H1 (cell line): Measurements from ENCODE around the gene BRICD5. TPM values are rescaled to one million over a fixed set of nuclear protein-coding genes. Genes with fewer than 3 reads are reported as not detected.

Source experiments
- CTCF ChIA-PET: fragments of 300-600 bp; sonication (Branson Sonifier 250); formaldehyde crosslinking; loops from one replicate; lab custom pipeline; 2021; ENCODE audit not compliant: partially characterized antibody; lab: Charles Lee
- POLR2A ChIA-PET: fragments of 300-600 bp; sonication (Branson Sonifier 250); formaldehyde crosslinking; loops from one replicate; lab custom pipeline; 2021; ENCODE audit warnings: inconsistent platforms; ENCODE audit not compliant: partially characterized antibody; lab: Charles Lee
- DNase-seq, 2 experiments: peaks; one replicate each; pipeline versions ENCODE4 v3.0.0 to v3.0.0-alpha.2; 2010 to 2022; ENCODE audit warnings: low spot score in 2 of 2, low read depth in 1 of 2, mixed read lengths in 1 of 2
- FAIRE-seq: peaks from 2 replicates; lab custom pipeline; 2011; peaks lifted over from hg19 to GRCh38; lab: Jason Lieb, UNC
- H2AFZ ChIP-seq: 2 replicates; pipeline ENCODE4 v1.8.1; 2012; ENCODE audit warnings: low read length, inconsistent platforms
- H2AK5ac ChIP-seq: 2 replicates; pipeline ENCODE4 v1.6.1; 2013; ENCODE audit warnings: low read depth, low read length
- H2BK120ac ChIP-seq: replicated peaks from 2 replicates; pipeline ENCODE3; 2013; ENCODE audit warnings: low read depth, low read length, inconsistent platforms
- H2BK12ac ChIP-seq: 2 replicates; pipeline ENCODE4 v1.6.1; 2013; ENCODE audit warnings: low read depth, low read length
- H2BK15ac ChIP-seq: 2 replicates; pipeline ENCODE4 v1.6.1; 2013; ENCODE audit warnings: low read length
- H2BK20ac ChIP-seq: 2 replicates; pipeline ENCODE4 v1.6.1; 2013; ENCODE audit warnings: low read length
- H2BK5ac ChIP-seq: 2 replicates; pipeline ENCODE4 v1.6.1; 2013; ENCODE audit warnings: low read depth, low read length
- H3K14ac ChIP-seq: 2 replicates; pipeline ENCODE4 v1.6.1; 2013; ENCODE audit warnings: inconsistent platforms; ENCODE audit not compliant: insufficient read length
- H3K18ac ChIP-seq: 2 replicates; pipeline ENCODE4 v1.6.1; 2013; ENCODE audit warnings: low read length; ENCODE audit errors: extremely low read depth
- H3K23ac ChIP-seq: 2 replicates; pipeline ENCODE4 v1.6.1; 2013; ENCODE audit warnings: inconsistent platforms; ENCODE audit not compliant: insufficient read length
- H3K23me2 ChIP-seq: 2 replicates; pipeline ENCODE4 v1.6.1; 2013; ENCODE audit warnings: low read depth, low read length
- H3K27ac ChIP-seq: 2 replicates; pipeline ENCODE4 v1.6.1; 2011; ENCODE audit warnings: low read depth, low read length, inconsistent platforms
- H3K27me3 ChIP-seq, 4 experiments: replicated peaks in 1 of 4; 1 replicate in 1 of 4; 2 replicates in 3 of 4; pipeline versions ENCODE4 v1.6.1 to v1.8.1; 2011 to 2013; ENCODE audit warnings: low read length in 3 of 4, mild to moderate bottlenecking in 3 of 4, inconsistent platforms in 2 of 4, mixed read lengths in 2 of 4, moderate library complexity in 1 of 4; ENCODE audit not compliant: control insufficient read depth in 3 of 4, insufficient read depth in 3 of 4; ENCODE audit errors: extremely low read depth in 1 of 4
- H3K36me3 ChIP-seq, 4 experiments: 2 replicates each; pipeline versions ENCODE4 v1.6.1 to v1.8.1; 2011 to 2013; ENCODE audit warnings: mild to moderate bottlenecking in 4 of 4, low read length in 3 of 4, moderate library complexity in 2 of 4, control low read depth in 1 of 4, inconsistent platforms in 1 of 4; ENCODE audit not compliant: insufficient read depth in 4 of 4, control insufficient read depth in 2 of 4
- H3K4ac ChIP-seq: replicated peaks from 2 replicates; pipeline ENCODE3; 2013; ENCODE audit warnings: low read length, low read depth, mixed read lengths, inconsistent platforms; ENCODE audit not compliant: insufficient read length
- H3K4me1 ChIP-seq, 4 experiments: replicated peaks in 1 of 4; 1 replicate in 1 of 4; 2 replicates in 3 of 4; pipeline versions ENCODE4 v1.6.1 to v1.8.1; 2011 to 2013; ENCODE audit warnings: low read length in 3 of 4, inconsistent platforms in 2 of 4, mixed read lengths in 1 of 4; ENCODE audit not compliant: insufficient read depth in 4 of 4, control insufficient read depth in 3 of 4
- H3K4me2 ChIP-seq, 2 experiments: 2 replicates each; pipeline versions ENCODE4 v1.6.1 to v1.8.1; 2011 to 2013; ENCODE audit warnings: low read depth in 2 of 2, low read length in 2 of 2, control low read depth in 1 of 2, inconsistent platforms in 1 of 2, mild to moderate bottlenecking in 1 of 2; ENCODE audit not compliant: insufficient read depth in 1 of 2
- H3K4me3 ChIP-seq, 4 experiments: fragments of 200-600, 300-600 bp in 1 of 4; sonication (generic), shearing (Covaris generic), sonication (Bioruptor Twin) in 1 of 4; 2 replicates each; pipeline versions ENCODE4 v1.5.1 to v1.8.1; 2011 to 2016; ENCODE audit warnings: low read length in 4 of 4, low read depth in 3 of 4, control low read depth in 2 of 4, inconsistent platforms in 2 of 4, mild to moderate bottlenecking in 2 of 4, mixed read lengths in 1 of 4, moderate library complexity in 1 of 4; ENCODE audit not compliant: insufficient read depth in 2 of 4; ENCODE audit errors: extremely low read depth in 1 of 4
- H3K56ac ChIP-seq: replicated peaks from 2 replicates; pipeline ENCODE3; 2013; ENCODE audit warnings: low read depth, mild to moderate bottlenecking, mixed read lengths, low read length, inconsistent platforms; ENCODE audit not compliant: insufficient read length
- H3K79me1 ChIP-seq: 2 replicates; pipeline ENCODE4 v1.6.1; 2013; ENCODE audit warnings: low read depth, low read length, control low read depth
- H3K79me2 ChIP-seq, 2 experiments: 2 replicates each; pipeline versions ENCODE4 v1.6.1 to v1.8.1; 2012 to 2013; ENCODE audit warnings: low read length in 2 of 2, mild to moderate bottlenecking in 2 of 2, inconsistent platforms in 1 of 2; ENCODE audit not compliant: insufficient read depth in 2 of 2, control insufficient read depth in 1 of 2
- H3K9ac ChIP-seq, 4 experiments: replicated peaks in 1 of 4; 1 replicate in 1 of 4; 2 replicates in 3 of 4; pipeline versions ENCODE4 v1.6.1 to v1.8.1; 2011 to 2013; ENCODE audit warnings: low read depth in 3 of 4, low read length in 3 of 4, control low read depth in 2 of 4, mild to moderate bottlenecking in 2 of 4, moderate library complexity in 2 of 4, inconsistent platforms in 1 of 4; ENCODE audit errors: extremely low read depth in 1 of 4
- H3K9me3 ChIP-seq, 2 experiments: 2 replicates each; pipeline versions ENCODE4 v1.6.1 to v1.8.1; 2012 to 2013; ENCODE audit warnings: mild to moderate bottlenecking in 2 of 2, moderate library complexity in 2 of 2, control low read depth in 1 of 2, inconsistent platforms in 1 of 2, low read depth in 1 of 2, low read length in 1 of 2, mixed read lengths in 1 of 2; ENCODE audit not compliant: insufficient read depth in 2 of 2
- H4K20me1 ChIP-seq, 2 experiments: replicated peaks in 1 of 2; 2 replicates each; pipeline versions ENCODE3 to v1.8.1; 2011 to 2013; ENCODE audit warnings: inconsistent platforms in 2 of 2, low read length in 2 of 2, mild to moderate bottlenecking in 1 of 2; ENCODE audit not compliant: insufficient read depth in 2 of 2, control insufficient read depth in 1 of 2
- H4K5ac ChIP-seq: 2 replicates; pipeline ENCODE4 v1.6.1; 2013; ENCODE audit warnings: low read length, low read depth, mixed read lengths, inconsistent platforms; ENCODE audit not compliant: insufficient read length
- H4K8ac ChIP-seq: 2 replicates; pipeline ENCODE4 v1.8.0; 2013; ENCODE audit warnings: mild to moderate bottlenecking, moderate library complexity, low read length, inconsistent platforms; ENCODE audit not compliant: insufficient read depth; ENCODE audit errors: extremely low read depth
- H4K91ac ChIP-seq: replicated peaks from 2 replicates; pipeline ENCODE3; 2013; ENCODE audit warnings: low read length, mixed read lengths, inconsistent platforms; ENCODE audit not compliant: insufficient read length
- BCL11A ChIP-seq, 2 experiments: IDR thresholded peaks; one replicate each; pipeline ENCODE4 v1.6.1; 2011; ENCODE audit warnings: low read depth in 2 of 2, low read length in 2 of 2, mild to moderate bottlenecking in 2 of 2
- CBX5 ChIP-seq: fragments of 300-800, 300-1000 bp; sonication (generic); IDR thresholded peaks from 2 replicates; pipeline ENCODE4 v1.7.1; 2016; ENCODE audit warnings: antibody characterized with exemption, low read length, low read depth
- CBX8 ChIP-seq: fragments of 300-800, 300-1000 bp; sonication (generic); IDR thresholded peaks from 2 replicates; pipeline ENCODE4 v1.7.1; 2016; ENCODE audit warnings: low read depth, low read length, borderline replicate concordance
- CHD2 ChIP-seq: IDR thresholded peaks from 2 replicates; pipeline ENCODE4 v1.6.1; 2012; ENCODE audit warnings: low read length, improper control_type of control experiment
- GABPA ChIP-seq: IDR thresholded peaks from 2 replicates; pipeline ENCODE4 v1.6.1; 2011; ENCODE audit warnings: mild to moderate bottlenecking, low read length, moderate library complexity, borderline replicate concordance; ENCODE audit not compliant: insufficient read depth
- JUND ChIP-seq: IDR thresholded peaks from 2 replicates; pipeline ENCODE4 v1.6.1; 2011; ENCODE audit warnings: mild to moderate bottlenecking, improper control_type of control experiment, low read length
- MAFK ChIP-seq: IDR thresholded peaks from 2 replicates; pipeline ENCODE4 v1.6.1; 2012; ENCODE audit warnings: low read depth, mild to moderate bottlenecking, improper control_type of control experiment, low read length
- RNF2 ChIP-seq: fragments of 200-900, 300-1000 bp; sonication (generic); IDR thresholded peaks from 2 replicates; pipeline ENCODE4 v1.7.1; 2016; ENCODE audit warnings: borderline replicate concordance, low read depth, mild to moderate bottlenecking, antibody characterized with exemption, low read length; ENCODE audit not compliant: poor library complexity, severe bottlenecking; ENCODE audit errors: missing control alignments
- TAF7 ChIP-seq: optimal IDR thresholded peaks from 2 replicates; pipeline ENCODE3; 2011; ENCODE audit warnings: low read depth, mild to moderate bottlenecking, inconsistent platforms, low read length, moderate library complexity, borderline replicate concordance
- YY1 ChIP-seq: IDR thresholded peaks from 2 replicates; pipeline ENCODE4 v1.6.1; 2011; ENCODE audit warnings: low read depth, mild to moderate bottlenecking, low read length
- ZNF274 ChIP-seq: IDR thresholded peaks from 2 replicates; pipeline ENCODE4 v1.7.0; 2012; ENCODE audit warnings: low read length, borderline replicate concordance; ENCODE audit errors: extremely low read depth
- WGBS, 2 experiments: shearing (Covaris generic) in 1 of 2; methylation state at CpG; one replicate each; pipeline versions ENCODE4 v1.1.6 to v1.1.7; 2013 to 2015; ENCODE audit warnings: low lambda C conversion rate in 2 of 2, mixed read lengths in 2 of 2, inconsistent platforms in 1 of 2, low coverage in 1 of 2, missing lambda C conversion rate in 1 of 2; ENCODE audit not compliant: insufficient replicate concordance in 2 of 2, insufficient coverage in 1 of 2, insufficient read length in 1 of 2; ENCODE audit errors: extremely low coverage in 1 of 2, missing lambda C conversion rate in 1 of 2; 5-methylcytosine and 5-hydroxymethylcytosine counted together
- polyA plus RNA-seq, 7 experiments: library from polyadenylated mRNA; depleted of rRNA in 3 of 7; stranded (reverse) in 5 of 7; unstranded in 2 of 7; fragments of >200 nt in 5 of 7; fragments of 200-250 nt in 2 of 7; gene quantifications; 1 replicate in 5 of 7; 2 replicates in 1 of 7; 4 replicates in 1 of 7; pipeline versions ENCODE4 v1.2.1 to v1.2.3, GENCODE V29; 2011 to 2013; ENCODE audit warnings: missing spikeins in 2 of 7, mixed read lengths in 2 of 7
- total RNA-seq: library from RNA; stranded (reverse); fragmentation: NEBNext Ultra II Directional; extraction: Animal tissue kit (Norgen Biotek cat#: 25700); gene quantifications from 2 replicates; pipeline ENCODE4 v1.2.1, GENCODE V29; 2021
- TF ChIP-seq, protein P1 (sequence below): IDR thresholded peaks from 2 replicates; pipeline ENCODE4 v1.6.1; 2011; ENCODE audit warnings: low read depth, mild to moderate bottlenecking, low read length; ENCODE audit not compliant: insufficient read depth

Gene BRICD5
- total and polyA plus RNA-seq, 2 of the 8 experiments (the other 6 are each of a cell fraction or from before 2014, with no cell fraction given) = 8.5 to 14.2 TPM

DNA sequence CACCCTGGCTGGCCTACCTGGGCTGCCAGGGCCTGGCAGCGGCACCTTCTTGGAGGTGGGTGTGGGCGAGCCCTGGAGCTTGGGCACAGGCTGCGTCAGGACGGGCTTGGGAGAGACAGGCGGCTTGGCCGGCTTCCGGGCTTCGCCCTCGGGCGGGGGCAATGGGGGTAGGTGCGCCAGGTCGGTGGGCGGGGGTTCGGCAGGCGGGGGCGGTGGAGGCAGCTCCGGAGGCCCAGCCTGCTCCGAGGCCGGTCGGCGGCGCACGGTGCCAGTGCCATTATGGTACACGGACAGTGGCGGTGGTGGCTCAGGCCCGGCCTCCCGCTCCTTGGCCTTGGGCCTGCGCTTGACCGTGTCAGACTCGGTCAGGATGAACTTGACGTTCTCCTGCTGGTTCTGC is 31.1 kb downstream of the BRICD5 start:
- Histone ChIP-seq H3K79me1 (no peaks in the 10 kb centered on the region), H3K9me3 (no peaks in the 10 kb centered on the region), H3K9ac (no peak overlapping the region), H4K20me1 (peaks cover 2 to 17% of the 10 kb centered on the region in 2 experiments), H4K5ac (no peak overlapping the region), H3K27ac (no peak overlapping the region), H4K8ac (no peak overlapping the region), H2BK12ac (no peak overlapping the region), H3K4me3 (peak overlapping the region in 1 of 4 experiments; percentile 26; a peak in 1 of 8 replicates), H3K23me2 (peaks cover 2% of the 10 kb centered on the region; the same call in 1 of the 2 replicates), H3K79me2 (no peaks in the 10 kb centered on the region), H3K4me1 (peaks cover 0 to 7% (median 2%) of the 10 kb centered on the region in 4 experiments; a peak in 4 of 7 replicates), H2BK15ac (no peak overlapping the region), H4K91ac (no peak overlapping the region), H3K14ac (no peak overlapping the region), H3K56ac (no peak overlapping the region), H3K4ac (no peak overlapping the region), H2BK120ac (no peak overlapping the region), H2AFZ (no peak overlapping the region), H3K36me3 (peaks cover 11 to 32% (median 17%) of the 10 kb centered on the region in 4 experiments; a peak in 7 of 8 replicates), H3K27me3 (no peaks in the 10 kb centered on the region; a peak in 1 of 7 replicates), H3K23ac (no peak overlapping the region), H2BK5ac (no peak overlapping the region), H3K18ac (no peak overlapping the region), H2BK20ac (no peak overlapping the region), H2AK5ac (no peak overlapping the region), H3K4me2 (no peak overlapping the region)
- FAIRE-seq (no peak), DNase-seq (no peak)
- ChIA-PET CTCF (no interaction called here), POLR2A (interaction anchor here (1.2 to 2.5 kb wide), 5 partner anchors 9 to 73 kb away, joined by 3 to 11 read pairs (median 5); partner anchors contain the start of gene ECI1)
- 96% methylated on average over 16 of the region's 31 CpGs; no CpG with 5 or more reads in 1 of the 2 experiments for WGBS, 2 experiments
- no peak for TF ChIP-seq CHD2
- no peak for TF ChIP-seq ZNF274
- no peak for TF ChIP-seq MAFK
- no peak for TF ChIP-seq RNF2
- no peak for TF ChIP-seq YY1
- no peak for TF ChIP-seq GABPA
- TF ChIP-seq JUND = no peak
- no peak for TF ChIP-seq TAF7
- TF ChIP-seq CBX8 = no peak
- no peak for TF ChIP-seq BCL11A (IDR thresholded peaks at IDR 0.05; ENCODE audit: low read depth in 2 of 2, low read length in 2 of 2)
- TF ChIP-seq, protein P1, sequence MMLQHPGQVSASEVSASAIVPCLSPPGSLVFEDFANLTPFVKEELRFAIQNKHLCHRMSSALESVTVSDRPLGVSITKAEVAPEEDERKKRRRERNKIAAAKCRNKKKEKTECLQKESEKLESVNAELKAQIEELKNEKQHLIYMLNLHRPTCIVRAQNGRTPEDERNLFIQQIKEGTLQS = no peak
- no peak for TF ChIP-seq CBX5
